HepG2 (cell line): Measurements from ENCODE around the gene STAT6. TPM values are rescaled to one million over a fixed set of nuclear protein-coding genes. Genes with fewer than 3 reads are reported as not detected.

Experiments used
- ATAC-seq: fragments of 200-7000 bp; cut with Tn5 transposase; 3 replicates; pipeline ENCODE4 v1.9.1; 2020; ENCODE audit warnings: mild to moderate bottlenecking, moderate library complexity
- BruUV-seq: library from RNA; stranded (reverse); fragments of 400-500 nt; replicated peaks from 2 replicates; lab custom pipeline; 2021; lab: Mats Ljungman, UMichigan
- CTCF ChIA-PET: fragments of 300-600 bp; formaldehyde crosslinking; extraction: SDS; loops from one replicate; lab custom pipeline; 2021; ENCODE audit warnings: low total read pairs, inconsistent platforms, low intra/inter-chr PET ratio; lab: Yijun Ruan, JAX
- POLR2A ChIA-PET: fragments of 350-600 bp; sonication (Branson Sonifier 250); formaldehyde crosslinking; loops from one replicate; lab custom pipeline; 2020; ENCODE audit warnings: antibody characterized with exemption, inconsistent platforms; lab: Yijun Ruan, JAX
- DNase-seq: peaks from one replicate; pipeline ENCODE4 v3.0.0-alpha.2; 2015; ENCODE audit warnings: low spot score
- FAIRE-seq: peaks from 3 replicates; lab custom pipeline; 2011; peaks lifted over from hg19 to GRCh38; lab: Jason Lieb, UNC
- H2AFZ ChIP-seq: one replicate; pipeline ENCODE4 v1.6.1; 2011; ENCODE audit warnings: low read length, inconsistent platforms
- H3K27ac ChIP-seq: fragments of 300-600 bp; 3 replicates; pipeline ENCODE4 v1.8.0; 2011; ENCODE audit warnings: mixed run types, mild to moderate bottlenecking, mixed read lengths, low read length, inconsistent platforms; ENCODE audit not compliant: insufficient read depth; ENCODE audit errors: extremely low read length
- H3K27me3 ChIP-seq, 2 experiments: fragments of 200-600 bp in 1 of 2; 2 replicates in 1 of 2; 3 replicates in 1 of 2; pipeline versions ENCODE4 v1.6.0 to v1.8.0; 2011; ENCODE audit warnings: low read length in 2 of 2, mild to moderate bottlenecking in 2 of 2, moderate library complexity in 2 of 2, inconsistent platforms in 1 of 2; ENCODE audit not compliant: insufficient read depth in 2 of 2, control insufficient read depth in 1 of 2
- H3K36me3 ChIP-seq, 2 experiments: fragments of 200-600 bp in 1 of 2; replicated peaks in 1 of 2; 2 replicates in 1 of 2; 3 replicates in 1 of 2; pipeline versions ENCODE4 v1.5.1 to v1.8.0; 2011; ENCODE audit warnings: low read length in 2 of 2, inconsistent platforms in 1 of 2; ENCODE audit not compliant: insufficient read depth in 2 of 2, control insufficient read depth in 1 of 2
- H3K4me1 ChIP-seq: 2 replicates; pipeline ENCODE4 v1.5.1; 2012; ENCODE audit warnings: low read length, inconsistent platforms; ENCODE audit not compliant: insufficient read depth
- H3K4me2 ChIP-seq: 2 replicates; pipeline ENCODE4 v1.6.0; 2011; ENCODE audit warnings: low read depth, low read length, inconsistent platforms
- H3K4me3 ChIP-seq, 3 experiments: fragments of 200-600 bp in 1 of 3; sonication (generic), shearing (Covaris generic) in 1 of 3; replicated peaks in 1 of 3; 2 replicates each; pipeline ENCODE4 v1.5.1; 2011 to 2016; ENCODE audit warnings: low read length in 3 of 3, inconsistent platforms in 2 of 3, low read depth in 2 of 3, mild to moderate bottlenecking in 2 of 3, control low read depth in 1 of 3, mixed read lengths in 1 of 3; ENCODE audit not compliant: insufficient read depth in 1 of 3
- H3K79me2 ChIP-seq: one replicate; pipeline ENCODE4 v1.6.1; 2011; ENCODE audit warnings: low read length, inconsistent platforms; ENCODE audit not compliant: insufficient read depth
- H3K9ac ChIP-seq: 2 replicates; pipeline ENCODE4 v1.6.0; 2011; ENCODE audit warnings: mild to moderate bottlenecking, low read depth, low read length, inconsistent platforms; ENCODE audit not compliant: insufficient read depth
- H3K9me3 ChIP-seq: 2 replicates; pipeline ENCODE4 v1.5.1; 2012; ENCODE audit warnings: mild to moderate bottlenecking, low read length
- H4K20me1 ChIP-seq: 2 replicates; pipeline ENCODE4 v1.6.0; 2011; ENCODE audit warnings: inconsistent platforms, mild to moderate bottlenecking, low read length, moderate library complexity; ENCODE audit not compliant: insufficient read depth
- CBX2 ChIP-seq, 2 experiments: fragments of 200-600 bp in 1 of 2; sonication (generic); formaldehyde crosslinking in 1 of 2; IDR thresholded peaks; 2 replicates each; pipeline versions ENCODE4 v1.7.0 to v1.8.1; 2018 to 2022; ENCODE audit warnings: low read depth in 2 of 2, low read length in 1 of 2, mild to moderate bottlenecking in 1 of 2, missing genetic modification reagents in 1 of 2
- CCDC6 ChIP-seq: sonication (generic); formaldehyde crosslinking; IDR thresholded peaks from 2 replicates; pipeline ENCODE4 v1.8.1; 2022; ENCODE audit warnings: mild to moderate bottlenecking, missing genetic modification reagents, moderate library complexity
- CHD2 ChIP-seq: IDR thresholded peaks from 2 replicates; pipeline ENCODE4 v1.6.1; 2011; ENCODE audit warnings: low read depth, low read length, improper control_type of control experiment
- MAX ChIP-seq: IDR thresholded peaks from 2 replicates; pipeline ENCODE4 v1.6.1; 2012; ENCODE audit warnings: inconsistent platforms
- PHB2 ChIP-seq: fragments of 450-650 bp; IDR thresholded peaks from 2 replicates; pipeline ENCODE4 v1.6.1; 2018; ENCODE audit not compliant: partially characterized antibody
- RCOR2 ChIP-seq: IDR thresholded peaks from 2 replicates; pipeline ENCODE4 v1.6.1; 2016; ENCODE audit warnings: missing biosample characterization, missing genetic modification reagents
- REST ChIP-seq, 2 experiments: IDR thresholded peaks; 2 replicates each; pipeline ENCODE4 v1.6.1; 2011 to 2012; ENCODE audit warnings: low read length in 2 of 2, borderline replicate concordance in 1 of 2, low read depth in 1 of 2, mild to moderate bottlenecking in 1 of 2, moderate library complexity in 1 of 2
- RXRB ChIP-seq: IDR thresholded peaks from 2 replicates; pipeline ENCODE4 v1.6.1; 2016; ENCODE audit warnings: borderline replicate concordance, missing genetic modification reagents, missing compliant biosample characterization
- U2AF1 ChIP-seq: fragments of 200-400 bp; formaldehyde crosslinking; optimal IDR thresholded peaks from 2 replicates; pipeline ENCODE3; 2017; ENCODE audit warnings: mild to moderate bottlenecking, low read depth, low read length
- ZEB1 ChIP-seq: IDR thresholded peaks from 2 replicates; pipeline ENCODE4 v1.6.1; 2012; ENCODE audit warnings: mild to moderate bottlenecking, low read depth, inconsistent platforms; ENCODE audit not compliant: insufficient replicate concordance
- ZNF331 ChIP-seq: sonication (generic); formaldehyde crosslinking; IDR thresholded peaks from 2 replicates; pipeline ENCODE4 v1.4.0; 2020; ENCODE audit warnings: missing genetic modification reagents
- ZNF614 ChIP-seq: IDR thresholded peaks from 2 replicates; pipeline ENCODE4 v1.6.1; 2018; ENCODE audit warnings: missing biosample characterization, missing genetic modification reagents, inconsistent platforms, borderline replicate concordance
- ZNF672 ChIP-seq: sonication (generic); formaldehyde crosslinking; IDR thresholded peaks from 2 replicates; pipeline ENCODE4 v1.8.1; 2022; ENCODE audit warnings: missing genetic modification reagents
- ZNF687 ChIP-seq: sonication (generic); formaldehyde crosslinking; IDR thresholded peaks from 2 replicates; pipeline ENCODE4 v1.5.1; 2020; ENCODE audit warnings: mild to moderate bottlenecking, missing genetic modification reagents, moderate library complexity
- ZNF691 ChIP-seq: sonication (generic); formaldehyde crosslinking; IDR thresholded peaks from 2 replicates; pipeline ENCODE4 v1.4.0; 2020; ENCODE audit warnings: missing genetic modification reagents, low read depth, mild to moderate bottlenecking, borderline replicate concordance
- WGBS: methylation state at CpG from one replicate; pipeline ENCODE4 v1.1.6; 2017; ENCODE audit warnings: low lambda C conversion rate; 5-methylcytosine and 5-hydroxymethylcytosine counted together
- in situ Hi-C: cut with HindIII; loops from 2 replicates; pipeline ENCODE4 v1.10.0; 2017; ENCODE audit warnings: low pct_unique_long_range_greater_than_20kb; ENCODE audit not compliant: extremely low pct_ligation_motif_present
- intact Hi-C: fragments of 100-400 bp; cut with micrococcal nuclease; formaldehyde crosslinking; loops from one replicate; pipeline ENCODE4 v1.10.0; 2022; ENCODE audit not compliant: unreplicated experiment
- polyA plus RNA-seq, 8 experiments: library from polyadenylated mRNA; depleted of rRNA in 3 of 8; stranded (reverse) in 7 of 8; unstranded in 1 of 8; fragments of >200 nt; fragmentation: Illumina TruSeq in 4 of 8; extraction: Trizol in 4 of 8; gene quantifications; 2 replicates each; pipeline versions ENCODE4 v1.2.1 to v1.2.3, GENCODE V29; 2011 to 2016; ENCODE audit warnings: low read depth in 4 of 8, missing spikeins in 1 of 8, mixed read lengths in 1 of 8; ENCODE audit not compliant: insufficient read depth in 1 of 8
- total RNA-seq, 5 experiments: library from RNA; depleted of rRNA; stranded (reverse); fragments of >200 nt; fragmentation: Illumina TruSeq; extraction: Trizol; gene quantifications; 2 replicates each; pipeline ENCODE4 v1.2.3, GENCODE V29; 2016; ENCODE audit warnings: low read depth in 1 of 5

Gene STAT6
- total and polyA plus RNA-seq, 2 of the 13 experiments (the other 11 are each of a cell fraction or from before 2014, with no cell fraction given) = 28.0 to 62.2 TPM

- TF ChIP-seq RCOR2 (CRISPR knock-in tag) (no peak), RXRB (no peak)
- TF ChIP-seq, all 625 proteins: peak for 0
Measured at GRCh38 chr12:57159311-57159710, 48.1 kb upstream of the STAT6 start (continued).

GRCh38 chr12:57158665-57159064 is 47.5 kb upstream of the STAT6 start:
- Histone ChIP-seq H4K20me1 (no peaks in the 10 kb centered on the region; the same call in 1 of the 2 replicates), H2AFZ (no peak overlapping the region), H3K4me2 (no peak overlapping the region), H3K79me2 (no peaks in the 10 kb centered on the region), H3K9me3 (no peaks in the 10 kb centered on the region), H3K36me3 (peaks cover 66 to 88% of the 10 kb centered on the region in 2 experiments), H3K4me3 (no peak overlapping the region), H3K27ac (no peak overlapping the region), H3K27me3 (no peaks in the 10 kb centered on the region), H3K9ac (no peak overlapping the region), H3K4me1 (peaks cover 20% of the 10 kb centered on the region)
- ATAC-seq (no peak), DNase-seq (no peak), FAIRE-seq (no peak)
- 100% methylated on average over 1 of the region's 4 CpGs for WGBS
- ChIA-PET CTCF (no interaction called here), POLR2A (interaction anchor here (1.4 to 3.0 kb wide), 3 partner anchors 9 to 31 kb away, joined by 3 to 15 read pairs (median 11); partner anchors contain the start of genes LRP1 and LRP1-AS)
- intact Hi-C loops (no loop called here), in situ Hi-C loops (no loop called here)
- no TSS peak for BruUV-seq
- TF ChIP-seq ZEB1 (no peak), CCDC6 (CRISPR knock-in tag) (no peak), ZNF691 (no peak), U2AF1 (no peak), ZNF672 (no peak), PHB2 (no peak), ZNF614 (no peak), ZNF687 (CRISPR knock-in tag) (no peak), CHD2 (no peak), MAX (no peak), CBX2 (IDR thresholded peaks at IDR 0.05; ENCODE audit: low read depth, low read length) (no peak), CBX2 (CRISPR knock-in tag; IDR thresholded peaks at IDR 0.05; ENCODE audit: low read depth) (no peak), ZNF331 (CRISPR knock-in tag) (no peak), REST (IDR thresholded peaks at IDR 0.05; ENCODE audit: borderline replicate concordance in 1 of 2, low read depth in 1 of 2, low read length in 2 of 2) (no peak)
